NB4 (cell line): ENCODE results near the gene NDRG3.

Experiments
- CTCF ChIP-seq: IDR thresholded peaks from one replicate; pipeline ENCODE4 v1.5.1; 2012; ENCODE audit warnings: low read depth, low read length
- MAX ChIP-seq: IDR thresholded peaks from 2 replicates; pipeline ENCODE4 v1.6.1; 2011; ENCODE audit warnings: low read depth, low read length

- TF ChIP-seq CTCF: no peak
- TF ChIP-seq MAX: no peak
Measured at GRCh38 chr20:36607586-36608387, 138.1 kb downstream of the NDRG3 start.
